ENCODE data around the gene ADORA1.

DNA sequence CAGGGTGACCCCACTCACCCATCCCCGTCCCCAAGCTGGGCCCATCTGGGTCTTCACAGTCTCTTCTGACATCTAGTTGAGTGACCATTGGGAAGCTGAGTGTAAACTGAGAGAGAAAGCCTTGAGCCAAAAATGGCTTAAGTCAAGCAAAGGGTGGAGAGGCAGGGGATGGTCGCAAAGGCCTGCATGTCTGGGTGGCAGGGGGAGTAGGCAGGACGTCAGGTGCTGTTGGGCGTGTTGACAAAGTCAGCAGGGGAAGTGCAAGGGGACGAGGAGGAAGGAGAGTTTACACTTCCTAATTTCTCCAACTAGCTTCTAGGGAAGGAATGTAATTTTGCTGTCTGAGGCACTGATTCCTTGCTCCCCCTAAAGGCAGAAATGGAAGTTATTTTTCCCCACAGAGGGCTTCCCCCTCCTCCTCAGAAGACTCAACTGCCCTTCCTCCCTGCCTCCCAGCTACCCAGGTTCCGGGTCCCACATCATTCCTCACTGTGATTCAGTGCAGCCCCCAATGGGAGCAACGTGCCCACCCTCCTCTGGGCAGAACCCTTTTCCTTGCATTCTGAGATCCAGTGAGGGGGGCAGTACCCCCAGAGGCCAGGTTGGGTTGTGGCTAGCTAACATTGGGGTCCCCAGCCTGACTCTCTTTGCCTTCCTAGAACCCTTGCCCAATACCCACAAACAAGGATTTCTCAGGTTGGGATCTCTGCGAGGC, 1.2 kb upstream of the ADORA1 start:
- TF ChIP-seq, protein P1, sequence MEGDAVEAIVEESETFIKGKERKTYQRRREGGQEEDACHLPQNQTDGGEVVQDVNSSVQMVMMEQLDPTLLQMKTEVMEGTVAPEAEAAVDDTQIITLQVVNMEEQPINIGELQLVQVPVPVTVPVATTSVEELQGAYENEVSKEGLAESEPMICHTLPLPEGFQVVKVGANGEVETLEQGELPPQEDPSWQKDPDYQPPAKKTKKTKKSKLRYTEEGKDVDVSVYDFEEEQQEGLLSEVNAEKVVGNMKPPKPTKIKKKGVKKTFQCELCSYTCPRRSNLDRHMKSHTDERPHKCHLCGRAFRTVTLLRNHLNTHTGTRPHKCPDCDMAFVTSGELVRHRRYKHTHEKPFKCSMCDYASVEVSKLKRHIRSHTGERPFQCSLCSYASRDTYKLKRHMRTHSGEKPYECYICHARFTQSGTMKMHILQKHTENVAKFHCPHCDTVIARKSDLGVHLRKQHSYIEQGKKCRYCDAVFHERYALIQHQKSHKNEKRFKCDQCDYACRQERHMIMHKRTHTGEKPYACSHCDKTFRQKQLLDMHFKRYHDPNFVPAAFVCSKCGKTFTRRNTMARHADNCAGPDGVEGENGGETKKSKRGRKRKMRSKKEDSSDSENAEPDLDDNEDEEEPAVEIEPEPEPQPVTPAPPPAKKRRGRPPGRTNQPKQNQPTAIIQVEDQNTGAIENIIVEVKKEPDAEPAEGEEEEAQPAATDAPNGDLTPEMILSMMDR (IDR thresholded peaks at IDR 0.05 in 2 of 3, conservative IDR thresholded peaks at IDR 0.05 in 1 of 3; ENCODE audit: control insufficient read depth in 2 of 3, extremely low read depth in 1 of 3, insufficient read depth in 1 of 3, low read depth in 3 of 3, low read length in 3 of 3) = peak in 2 of 3 experiments; percentile 9 to 19; a peak in 1 of 6 replicates
- TF ChIP-seq CEBPB (IDR thresholded peaks at IDR 0.05; ENCODE audit: borderline replicate concordance in 1 of 2, low read depth in 2 of 2, low read length in 2 of 2) (no peak), YY1 (IDR thresholded peaks at IDR 0.05; ENCODE audit: low read depth, low read length) (no peak), RAD21 (IDR thresholded peaks at IDR 0.05; ENCODE audit: insufficient read depth, low read depth, low read length) (no peak), NBN (IDR thresholded peaks at IDR 0.05) (no peak), SP1 (IDR thresholded peaks at IDR 0.05; ENCODE audit: low read depth, low read length) (no peak)

All from GM12878 (cell line).